ENCODE measurements around the gene LCN9. TPM values are rescaled to one million over a fixed set of nuclear protein-coding genes. Genes with fewer than 3 reads are reported as not detected.
A peak's percentile ranks its signal among the peaks of the same experiment; 100 is the strongest.

The LCN9 gene
- total RNA-seq, 8 experiments from 2014 or later: 0.78 to 1.7 (median 0.81) TPM; not detected in 5

- H3K4me1 ChIP-seq (replicated peaks in 1 of 2): no peaks in the 10 kb centered on the region
- no peak overlapping the region for H3K27ac ChIP-seq
- no peak overlapping the region for H3K4me3 ChIP-seq
- WGBS, 10 experiments: 40 to 80% (median 67%) methylated on average over 1 to 2 of the region's 15 CpGs; no CpG with 5 or more reads in 7 of the 10 experiments
- no peak for ATAC-seq (replicated peaks in 6 of 8)
- in situ Hi-C loops (cut with MboI; ENCODE audit: low pct_unique_long_range_greater_than_20kb in 2 of 9, low sequenced_read_pairs in 9 of 9, unreplicated experiment in 9 of 9): no loop called here
Observed at GRCh38 chr9:135683401-135684034, 20.4 kb downstream of the LCN9 start.

DNA sequence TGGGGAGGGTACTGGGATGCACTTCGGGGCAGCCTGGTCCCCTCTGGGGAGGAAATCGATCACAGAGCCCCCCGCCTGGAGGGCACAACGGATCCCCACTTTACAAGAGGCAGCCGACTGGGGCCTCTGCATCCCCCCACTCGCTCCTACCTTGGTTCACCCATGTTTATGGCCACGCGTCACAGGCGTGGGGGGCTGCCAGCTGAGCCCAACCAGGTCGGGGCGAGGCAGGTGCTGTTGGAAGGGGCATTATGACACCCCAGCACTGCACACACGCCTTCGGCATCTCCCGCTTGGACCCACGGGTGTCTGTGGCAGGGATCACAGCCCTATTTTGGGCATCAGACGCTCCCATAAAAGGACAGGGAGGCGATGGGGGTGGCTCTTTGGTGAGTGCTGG is 21.6 kb downstream of the LCN9 start:
- in situ Hi-C loops (cut with MboI; ENCODE audit: low pct_unique_long_range_greater_than_20kb in 2 of 9, low sequenced_read_pairs in 9 of 9, unreplicated experiment in 9 of 9): no loop called here
- Histone ChIP-seq H3K4me1 (replicated peaks in 1 of 2) (no peaks in the 10 kb centered on the region), H3K27ac (no peak overlapping the region), H3K4me3 (no peak overlapping the region)
- no peak for ATAC-seq (replicated peaks in 6 of 8)
- WGBS, 10 experiments: 60 to 100% methylated on average over 2 to 4 of the region's 17 CpGs; no CpG with 5 or more reads in 8 of the 10 experiments

DNA sequence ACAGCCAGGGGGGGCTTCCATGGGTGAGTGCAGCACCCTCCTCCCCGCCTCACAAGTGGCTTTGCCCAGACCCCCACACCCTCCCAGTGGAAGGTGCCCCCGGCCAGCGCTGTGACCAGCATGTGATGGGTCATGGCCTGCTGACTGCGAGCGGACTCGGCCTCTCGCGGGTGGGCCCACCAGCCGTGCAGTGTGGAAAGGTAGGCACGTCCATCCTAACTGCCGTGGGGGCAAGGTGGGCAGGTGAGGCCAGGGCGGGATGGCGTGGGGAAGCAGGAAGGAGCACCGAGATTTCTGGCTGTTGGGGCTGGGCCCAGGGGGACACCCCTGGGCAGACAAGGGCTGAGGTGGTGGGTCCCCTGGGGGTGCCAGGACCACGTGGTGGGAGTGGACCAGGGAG is 24.1 kb downstream of the LCN9 start:
- Histone ChIP-seq H3K4me1 (replicated peaks in 1 of 2) (peaks cover 0 to 2% of the 10 kb centered on the region in 2 donors), H3K4me3 (no peak overlapping the region), H3K27ac (no peak overlapping the region)
- in situ Hi-C loops (cut with MboI; ENCODE audit: low pct_unique_long_range_greater_than_20kb in 2 of 9, low sequenced_read_pairs in 9 of 9, unreplicated experiment in 9 of 9): no loop called here
- no peak for ATAC-seq (replicated peaks in 6 of 8)
- WGBS, 10 experiments: 20% methylated on average over 1 of the region's 15 CpGs; no CpG with 5 or more reads in 9 of the 10 experiments

- no peak overlapping the region for H3K4me3 ChIP-seq
- H3K27ac ChIP-seq: no peak overlapping the region
- H3K4me1 ChIP-seq (replicated peaks in 1 of 2): peaks cover 0 to 2% of the 10 kb centered on the region in 2 donors
- in situ Hi-C loops (cut with MboI; ENCODE audit: low pct_unique_long_range_greater_than_20kb in 2 of 9, low sequenced_read_pairs in 9 of 9, unreplicated experiment in 9 of 9): no loop called here
- WGBS, 10 experiments: 12 to 100% (median 80%) methylated on average over 1 to 5 of the region's 10 CpGs; no CpG with 5 or more reads in 4 of the 10 experiments
- peak in 1 of 8 experiments; percentile 32 for ATAC-seq (replicated peaks in 6 of 8)
Observed at GRCh38 chr9:135689011-135689410, 25.9 kb downstream of the LCN9 start.

- WGBS, 10 experiments: 0 to 84% (median 79%) methylated on average over 1 to 11 of the region's 19 CpGs; no CpG with 5 or more reads in 5 of the 10 experiments
- H3K4me1 ChIP-seq (replicated peaks in 1 of 2): peaks cover 0 to 2% of the 10 kb centered on the region in 2 donors
- no peak overlapping the region for H3K4me3 ChIP-seq
- in situ Hi-C loops (cut with MboI; ENCODE audit: low pct_unique_long_range_greater_than_20kb in 2 of 9, low sequenced_read_pairs in 9 of 9, unreplicated experiment in 9 of 9): no loop called here
- no peak overlapping the region for H3K27ac ChIP-seq
- ATAC-seq (replicated peaks in 6 of 8): no peak
Observed at GRCh38 chr9:135690836-135691570, 27.9 kb downstream of the LCN9 start.

- H3K4me1 ChIP-seq (replicated peaks in 1 of 2): peaks cover 0 to 2% of the 10 kb centered on the region in 2 donors
- peak in 4 of 8 experiments; percentile 9 to 31 (median 18) for ATAC-seq (replicated peaks in 6 of 8)
- no peak overlapping the region for H3K27ac ChIP-seq
- in situ Hi-C loops (cut with MboI; ENCODE audit: low pct_unique_long_range_greater_than_20kb in 2 of 9, low sequenced_read_pairs in 9 of 9, unreplicated experiment in 9 of 9): no loop called here
- WGBS, 10 experiments: 40 to 100% (median 90%) methylated on average over 1 to 2 of the region's 11 CpGs; no CpG with 5 or more reads in 7 of the 10 experiments
- H3K4me3 ChIP-seq: no peak overlapping the region
Observed at GRCh38 chr9:135692410-135692809, 29.3 kb downstream of the LCN9 start.

- H3K27ac ChIP-seq: no peak overlapping the region
- in situ Hi-C loops (cut with MboI; ENCODE audit: low pct_unique_long_range_greater_than_20kb in 2 of 9, low sequenced_read_pairs in 9 of 9, unreplicated experiment in 9 of 9): no loop called here
- no peak for ATAC-seq (replicated peaks in 6 of 8)
- no peak overlapping the region for H3K4me3 ChIP-seq
- WGBS, 10 experiments: 10 to 80% (median 49%) methylated on average over 2 to 9 of the region's 16 CpGs; no CpG with 5 or more reads in 5 of the 10 experiments
- peaks cover 0 to 2% of the 10 kb centered on the region in 2 donors for H3K4me1 ChIP-seq (replicated peaks in 1 of 2)
Observed at GRCh38 chr9:135693265-135693664, 30.2 kb downstream of the LCN9 start.

DNA sequence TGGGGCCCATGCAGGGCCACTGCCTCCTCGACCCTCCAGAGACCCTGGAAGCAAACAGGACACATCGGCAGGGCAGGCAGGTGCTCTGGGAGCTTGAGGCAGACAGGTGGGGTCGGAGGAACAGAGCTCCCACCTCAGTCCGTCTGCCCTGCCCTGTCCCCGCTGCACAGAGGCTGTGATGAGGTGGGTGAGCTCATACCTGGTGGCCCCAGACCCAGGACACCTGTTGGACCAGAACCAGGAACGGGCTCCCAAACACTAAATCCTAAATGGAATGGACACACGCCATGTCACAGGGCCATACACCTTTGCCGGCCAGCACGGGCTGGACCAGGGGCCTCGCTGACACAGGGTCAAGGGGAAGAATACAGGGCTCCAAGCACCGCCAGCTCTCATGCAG is 30.7 kb downstream of the LCN9 start:
- no peak overlapping the region for H3K4me3 ChIP-seq
- ATAC-seq (replicated peaks in 6 of 8): no peak
- in situ Hi-C loops (cut with MboI; ENCODE audit: low pct_unique_long_range_greater_than_20kb in 2 of 9, low sequenced_read_pairs in 9 of 9, unreplicated experiment in 9 of 9): no loop called here
- H3K27ac ChIP-seq: no peak overlapping the region
- H3K4me1 ChIP-seq (replicated peaks in 1 of 2): peaks cover 0 to 2% of the 10 kb centered on the region in 2 donors
- WGBS, 10 experiments: 13 to 80% methylated on average over 3 to 6 of the region's 11 CpGs; no CpG with 5 or more reads in 8 of the 10 experiments

DNA sequence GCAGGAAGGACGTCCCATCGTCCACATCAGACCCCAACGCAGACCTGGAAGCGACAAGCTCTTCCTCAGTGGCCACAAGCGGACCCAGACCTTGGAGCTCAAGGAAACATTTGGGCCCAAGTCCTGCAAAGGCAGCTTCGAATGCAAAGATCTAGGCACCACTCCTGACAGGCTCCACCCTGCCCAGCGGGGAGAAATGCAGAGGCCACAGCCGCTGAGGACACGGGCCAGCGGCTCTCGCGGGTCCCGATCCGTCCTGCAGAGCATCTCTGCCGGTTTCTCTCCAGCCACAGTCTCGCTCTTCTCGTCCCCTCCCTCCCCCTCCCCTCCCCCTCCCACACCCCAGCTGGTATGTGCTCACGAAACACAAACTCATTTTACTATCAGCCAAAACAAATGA is 31.3 kb downstream of the LCN9 start:
- 30 to 70% methylated on average over 2 to 7 of the region's 18 CpGs; no CpG with 5 or more reads in 8 of the 10 experiments for WGBS, 10 experiments
- no peak overlapping the region for H3K4me3 ChIP-seq
- peak in 2 of 8 experiments; percentile 33 to 71 for ATAC-seq (replicated peaks in 6 of 8)
- H3K27ac ChIP-seq: no peak overlapping the region
- in situ Hi-C loops (cut with MboI; ENCODE audit: low pct_unique_long_range_greater_than_20kb in 2 of 9, low sequenced_read_pairs in 9 of 9, unreplicated experiment in 9 of 9): no loop called here
- peaks cover 0 to 2% of the 10 kb centered on the region in 2 donors for H3K4me1 ChIP-seq (replicated peaks in 1 of 2)

DNA sequence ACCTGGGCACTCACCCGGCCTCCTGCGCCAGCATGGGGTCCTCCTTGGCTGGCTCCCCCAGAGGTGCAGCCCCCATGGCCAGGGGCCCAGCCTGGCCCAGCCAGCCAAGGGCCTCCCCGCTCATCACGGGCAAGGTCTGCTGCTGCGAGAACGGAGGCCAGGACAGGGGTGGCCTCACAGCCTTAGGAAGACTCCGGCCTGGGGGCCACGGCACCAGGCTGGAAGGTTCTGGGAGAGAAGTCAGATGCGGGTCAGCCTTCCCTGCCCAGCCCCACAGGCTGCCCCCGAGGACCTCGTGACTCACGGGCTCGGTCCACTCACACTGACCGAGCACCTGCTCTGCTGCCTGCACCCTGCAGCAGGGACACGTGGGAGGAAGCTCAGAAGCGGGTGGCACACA is 31.9 kb downstream of the LCN9 start:
- WGBS, 10 experiments: 40 to 90% methylated on average over 1 to 2 of the region's 16 CpGs; no CpG with 5 or more reads in 8 of the 10 experiments
- no peak overlapping the region for H3K4me3 ChIP-seq
- ATAC-seq (replicated peaks in 6 of 8): no peak
- no peak overlapping the region for H3K27ac ChIP-seq
- in situ Hi-C loops (cut with MboI; ENCODE audit: low pct_unique_long_range_greater_than_20kb in 2 of 9, low sequenced_read_pairs in 9 of 9, unreplicated experiment in 9 of 9): no loop called here
- peaks cover 0 to 2% of the 10 kb centered on the region in 2 donors for H3K4me1 ChIP-seq (replicated peaks in 1 of 2)

GRCh38 chr9:135695642-135696041 is 32.5 kb downstream of the LCN9 start:
- Histone ChIP-seq H3K27ac (no peak overlapping the region), H3K4me3 (no peak overlapping the region), H3K4me1 (replicated peaks in 1 of 2) (no peaks in the 10 kb centered on the region)
- 11% methylated on average over 3 of the region's 12 CpGs; no CpG with 5 or more reads in 9 of the 10 experiments for WGBS, 10 experiments
- in situ Hi-C loops (cut with MboI; ENCODE audit: low pct_unique_long_range_greater_than_20kb in 2 of 9, low sequenced_read_pairs in 9 of 9, unreplicated experiment in 9 of 9): no loop called here
- ATAC-seq (replicated peaks in 6 of 8): no peak

- in situ Hi-C loops (cut with MboI; ENCODE audit: low pct_unique_long_range_greater_than_20kb in 2 of 9, low sequenced_read_pairs in 9 of 9, unreplicated experiment in 9 of 9): no loop called here
- Histone ChIP-seq H3K4me1 (replicated peaks in 1 of 2) (peaks cover 1 to 2% of the 10 kb centered on the region in 2 donors), H3K4me3 (no peak overlapping the region), H3K27ac (no peak overlapping the region)
- no peak for ATAC-seq (replicated peaks in 6 of 8)
- 40 to 100% (median 40%) methylated on average over 2 to 4 of the region's 16 CpGs; no CpG with 5 or more reads in 7 of the 10 experiments for WGBS, 10 experiments
Observed at GRCh38 chr9:135696446-135696845, 33.3 kb downstream of the LCN9 start.

GRCh38 chr9:135697226-135697625 is 34.1 kb downstream of the LCN9 start:
- peaks cover 2% of the 10 kb centered on the region in 2 donors for H3K4me1 ChIP-seq (replicated peaks in 1 of 2)
- no peak overlapping the region for H3K4me3 ChIP-seq
- H3K27ac ChIP-seq: no peak overlapping the region
- ATAC-seq (replicated peaks in 6 of 8): no peak
- WGBS, 10 experiments: 20 to 90% (median 66%) methylated on average over 1 to 7 of the region's 15 CpGs; no CpG with 5 or more reads in 4 of the 10 experiments
- in situ Hi-C loops (cut with MboI; ENCODE audit: low pct_unique_long_range_greater_than_20kb in 2 of 9, low sequenced_read_pairs in 9 of 9, unreplicated experiment in 9 of 9): no loop called here
